Keratinocyte (primary cell): ENCODE data around the gene SMARCA2.

Source experiments
- EZH2 ChIP-seq: IDR thresholded peaks from one replicate; pipeline ENCODE4 v1.6.1; 2012; ENCODE audit warnings: inconsistent platforms, mild to moderate bottlenecking, low read length, moderate library complexity
- TF ChIP-seq, protein P1 (sequence below), 3 experiments: IDR thresholded peaks in 1 of 3; conservative IDR thresholded peaks in 1 of 3; optimal IDR thresholded peaks in 1 of 3; 2 replicates in 2 of 3; 3 replicates in 1 of 3; pipeline versions ENCODE3 to v1.5.1; 2011; ENCODE audit warnings: low read length in 3 of 3, mild to moderate bottlenecking in 3 of 3, moderate library complexity in 2 of 3, control low read depth in 1 of 3, inconsistent platforms in 1 of 3; ENCODE audit not compliant: insufficient read depth in 2 of 3; ENCODE audit errors: extremely low read depth in 1 of 3

DNA sequence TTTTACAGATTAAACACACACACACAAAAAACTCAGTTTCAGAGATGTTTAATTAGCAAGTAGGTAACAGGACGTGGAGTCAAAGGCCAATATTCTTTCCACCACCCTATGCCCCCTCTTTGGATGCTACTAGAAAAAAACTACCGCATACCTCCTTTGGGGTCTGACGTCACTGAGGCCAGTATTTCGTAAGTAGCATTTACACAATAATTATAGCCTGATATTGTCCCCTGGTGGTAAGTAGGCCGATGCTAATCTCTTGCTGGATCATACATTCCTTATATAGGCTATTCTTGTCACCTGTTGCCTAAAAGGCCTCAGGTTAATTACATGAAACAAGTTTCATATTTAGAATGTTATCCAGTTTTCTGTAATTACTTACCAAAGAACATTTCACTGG, 21.0 kb upstream of the SMARCA2 start:
- TF ChIP-seq, protein P1, sequence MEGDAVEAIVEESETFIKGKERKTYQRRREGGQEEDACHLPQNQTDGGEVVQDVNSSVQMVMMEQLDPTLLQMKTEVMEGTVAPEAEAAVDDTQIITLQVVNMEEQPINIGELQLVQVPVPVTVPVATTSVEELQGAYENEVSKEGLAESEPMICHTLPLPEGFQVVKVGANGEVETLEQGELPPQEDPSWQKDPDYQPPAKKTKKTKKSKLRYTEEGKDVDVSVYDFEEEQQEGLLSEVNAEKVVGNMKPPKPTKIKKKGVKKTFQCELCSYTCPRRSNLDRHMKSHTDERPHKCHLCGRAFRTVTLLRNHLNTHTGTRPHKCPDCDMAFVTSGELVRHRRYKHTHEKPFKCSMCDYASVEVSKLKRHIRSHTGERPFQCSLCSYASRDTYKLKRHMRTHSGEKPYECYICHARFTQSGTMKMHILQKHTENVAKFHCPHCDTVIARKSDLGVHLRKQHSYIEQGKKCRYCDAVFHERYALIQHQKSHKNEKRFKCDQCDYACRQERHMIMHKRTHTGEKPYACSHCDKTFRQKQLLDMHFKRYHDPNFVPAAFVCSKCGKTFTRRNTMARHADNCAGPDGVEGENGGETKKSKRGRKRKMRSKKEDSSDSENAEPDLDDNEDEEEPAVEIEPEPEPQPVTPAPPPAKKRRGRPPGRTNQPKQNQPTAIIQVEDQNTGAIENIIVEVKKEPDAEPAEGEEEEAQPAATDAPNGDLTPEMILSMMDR (optimal IDR thresholded peaks at IDR 0.05 in 1 of 3, IDR thresholded peaks at IDR 0.05 in 1 of 3, conservative IDR thresholded peaks at IDR 0.05 in 1 of 3; ENCODE audit: extremely low read depth in 1 of 3, insufficient read depth in 2 of 3, low read length in 3 of 3): no peak
- no peak for TF ChIP-seq EZH2
